22Rv1 (cell line): Measurements from ENCODE around the gene ASTN2.

Experiments used
- H3K27ac ChIP-seq: fragments of 450-650 bp; 2 replicates; pipeline ENCODE4 v1.5.1; 2017
- ZFX ChIP-seq: fragments of 450-650 bp; IDR thresholded peaks from 2 replicates; pipeline ENCODE4 v1.6.1; 2017; ENCODE audit warnings: antibody characterized with exemption, borderline replicate concordance
- TF ChIP-seq, protein P1 (sequence below): fragments of 450-650 bp; IDR thresholded peaks from 2 replicates; pipeline ENCODE4 v1.5.1; 2017; ENCODE audit warnings: mild to moderate bottlenecking

Gene ASTN2

GRCh38 chr9:116786737-116787136 is 628.1 kb downstream of the ASTN2 start:
- no peak overlapping the region for H3K27ac ChIP-seq
- TF ChIP-seq, protein P1, sequence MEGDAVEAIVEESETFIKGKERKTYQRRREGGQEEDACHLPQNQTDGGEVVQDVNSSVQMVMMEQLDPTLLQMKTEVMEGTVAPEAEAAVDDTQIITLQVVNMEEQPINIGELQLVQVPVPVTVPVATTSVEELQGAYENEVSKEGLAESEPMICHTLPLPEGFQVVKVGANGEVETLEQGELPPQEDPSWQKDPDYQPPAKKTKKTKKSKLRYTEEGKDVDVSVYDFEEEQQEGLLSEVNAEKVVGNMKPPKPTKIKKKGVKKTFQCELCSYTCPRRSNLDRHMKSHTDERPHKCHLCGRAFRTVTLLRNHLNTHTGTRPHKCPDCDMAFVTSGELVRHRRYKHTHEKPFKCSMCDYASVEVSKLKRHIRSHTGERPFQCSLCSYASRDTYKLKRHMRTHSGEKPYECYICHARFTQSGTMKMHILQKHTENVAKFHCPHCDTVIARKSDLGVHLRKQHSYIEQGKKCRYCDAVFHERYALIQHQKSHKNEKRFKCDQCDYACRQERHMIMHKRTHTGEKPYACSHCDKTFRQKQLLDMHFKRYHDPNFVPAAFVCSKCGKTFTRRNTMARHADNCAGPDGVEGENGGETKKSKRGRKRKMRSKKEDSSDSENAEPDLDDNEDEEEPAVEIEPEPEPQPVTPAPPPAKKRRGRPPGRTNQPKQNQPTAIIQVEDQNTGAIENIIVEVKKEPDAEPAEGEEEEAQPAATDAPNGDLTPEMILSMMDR, result no peak
- no peak for TF ChIP-seq ZFX

DNA sequence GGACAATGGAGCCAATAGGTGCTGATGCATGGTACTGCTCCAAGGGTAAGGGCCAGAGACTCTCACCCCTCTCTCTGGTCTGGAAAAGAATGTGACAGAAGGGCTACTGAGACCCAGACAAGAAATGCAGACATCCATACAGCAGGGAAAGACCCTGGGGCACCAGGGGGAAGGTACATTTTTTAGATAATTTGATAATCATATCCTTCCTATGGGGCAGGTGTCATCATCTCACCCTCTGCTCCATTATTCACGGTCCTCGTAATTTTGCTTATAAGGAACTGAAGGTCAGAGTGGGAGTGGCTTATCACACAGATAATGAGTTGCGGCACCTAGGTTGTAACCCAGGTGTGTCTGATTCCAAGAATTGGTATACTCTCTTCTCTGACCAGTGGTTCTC is 637.7 kb downstream of the ASTN2 start:
- TF ChIP-seq ZFX, result no peak
- TF ChIP-seq, protein P1, result no peak
- H3K27ac ChIP-seq, result no peak overlapping the region

GRCh38 chr9:116774421-116775180 is 640.3 kb downstream of the ASTN2 start:
- TF ChIP-seq, protein P1, result no peak
- no peak for TF ChIP-seq ZFX

GRCh38 chr9:116767219-116767618 is 647.6 kb downstream of the ASTN2 start:
- TF ChIP-seq, protein P1, result no peak
- TF ChIP-seq ZFX, result no peak
- no peak overlapping the region for H3K27ac ChIP-seq

More at GRCh38 chr9:116774421-116775180, 640.3 kb downstream of the ASTN2 start:
- no peak overlapping the region for H3K27ac ChIP-seq

- TF ChIP-seq, protein P1, result no peak
- no peak for TF ChIP-seq ZFX
- H3K27ac ChIP-seq, result no peak overlapping the region
Measured at GRCh38 chr9:116765011-116765410, 649.8 kb downstream of the ASTN2 start.

DNA sequence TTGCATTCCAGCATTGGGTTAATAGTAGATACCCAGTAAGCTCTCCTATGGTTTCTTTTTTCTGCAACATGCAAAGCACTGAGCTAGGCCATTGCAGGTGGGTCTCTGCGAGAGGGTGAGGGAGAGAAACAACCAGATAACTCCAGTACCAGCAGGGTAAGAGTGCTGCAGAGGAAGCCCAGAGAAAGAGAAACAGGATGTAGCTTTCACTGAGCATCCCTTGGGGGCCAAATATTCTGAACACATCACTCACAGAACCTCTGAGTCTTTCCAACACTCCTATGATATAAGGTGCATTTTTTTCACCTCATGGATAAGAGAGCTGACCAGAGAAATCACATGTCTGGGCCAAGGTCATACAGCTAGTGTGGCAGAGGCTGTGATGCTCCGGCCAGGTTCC is 651.1 kb downstream of the ASTN2 start:
- TF ChIP-seq ZFX, result no peak
- TF ChIP-seq, protein P1, result no peak

DNA sequence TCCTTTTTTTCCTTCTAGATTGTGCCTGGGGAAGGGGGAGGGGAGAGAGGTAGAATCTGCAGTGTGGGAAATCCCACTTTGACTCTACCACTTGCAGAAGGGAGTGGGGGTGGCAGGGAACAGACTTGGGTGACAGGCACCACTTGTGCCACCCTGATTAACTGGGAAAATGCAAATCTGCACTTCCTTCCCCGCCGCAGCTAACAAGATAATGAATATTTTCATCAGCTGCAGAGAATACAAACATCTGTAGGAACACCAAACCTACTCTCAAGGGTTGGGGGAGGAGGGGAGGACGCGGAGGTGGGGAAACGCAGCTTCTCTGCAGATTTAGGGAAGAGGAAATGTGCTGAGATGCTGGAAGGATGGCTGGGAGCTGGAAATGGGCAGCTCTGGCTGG is 654.2 kb downstream of the ASTN2 start:
- TF ChIP-seq, protein P1, result no peak
- TF ChIP-seq ZFX, result no peak
- H3K27ac ChIP-seq, result no peak overlapping the region

More for the DNA sequence above, 651.1 kb downstream of the ASTN2 start:
- no peak overlapping the region for H3K27ac ChIP-seq
